Neural progenitor cell (in vitro differentiated cells): Measurements from ENCODE around the gene CLEC2A.

Source experiments
- CTCF ChIP-seq: fragments of 200-600 bp; sonication (generic); IDR thresholded peaks from 2 replicates; pipeline ENCODE4 v1.5.1; 2017; ENCODE audit warnings: antibody characterized with exemption, mild to moderate bottlenecking
- EZH2 ChIP-seq: fragments of 200-600 bp; sonication (generic); IDR thresholded peaks from 2 replicates; pipeline ENCODE4 v1.6.1; 2017; ENCODE audit warnings: antibody characterized with exemption, mild to moderate bottlenecking, moderate library complexity
- EZH2phosphoT487 ChIP-seq: fragments of 200-600 bp; sonication (generic); IDR thresholded peaks from 2 replicates; pipeline ENCODE4 v1.6.1; 2017; ENCODE audit warnings: antibody characterized with exemption

- TF ChIP-seq CTCF (no peak), EZH2phosphoT487 (no peak), EZH2 (no peak)
Observed at GRCh38 chr12:9935026-9935425, 2.9 kb upstream of the CLEC2A start.
